WERI-Rb-1 (cell line): ENCODE data around the gene OR7A17.

Experiments used
- DNase-seq: peaks from one replicate; pipeline ENCODE4 v3.0.0-alpha.2; 2020
- H3K27ac ChIP-seq: fragments of 250-450 bp; sonication (Bioruptor Pico); 2 replicates; pipeline ENCODE4 v1.5.1; 2020; ENCODE audit warnings: mild to moderate bottlenecking, moderate library complexity
- H3K27me3 ChIP-seq: fragments of 250-450 bp; sonication (Bioruptor Pico); 2 replicates; pipeline ENCODE4 v1.5.1; 2021; ENCODE audit warnings: mild to moderate bottlenecking, low read depth, moderate library complexity; ENCODE audit not compliant: insufficient read depth, severe bottlenecking
- H3K36me3 ChIP-seq: fragments of 250-450 bp; sonication (Bioruptor Pico); 2 replicates; pipeline ENCODE4 v1.5.1; 2020; ENCODE audit warnings: mild to moderate bottlenecking, moderate library complexity
- H3K4me3 ChIP-seq: 2 replicates; pipeline ENCODE4 v1.5.1; 2011; ENCODE audit warnings: low read depth, mild to moderate bottlenecking, control low read depth, low read length
- H3K9me3 ChIP-seq: fragments of 250-450 bp; sonication (Bioruptor Pico); 2 replicates; pipeline ENCODE4 v1.5.1; 2021; ENCODE audit warnings: mild to moderate bottlenecking, moderate library complexity; ENCODE audit not compliant: severe bottlenecking
- TF ChIP-seq, protein P1 (sequence below): IDR thresholded peaks from 2 replicates; pipeline ENCODE4 v1.5.1; 2011; ENCODE audit warnings: low read depth, mild to moderate bottlenecking, control low read depth, inconsistent platforms, low read length

OR7A17 gene

DNA sequence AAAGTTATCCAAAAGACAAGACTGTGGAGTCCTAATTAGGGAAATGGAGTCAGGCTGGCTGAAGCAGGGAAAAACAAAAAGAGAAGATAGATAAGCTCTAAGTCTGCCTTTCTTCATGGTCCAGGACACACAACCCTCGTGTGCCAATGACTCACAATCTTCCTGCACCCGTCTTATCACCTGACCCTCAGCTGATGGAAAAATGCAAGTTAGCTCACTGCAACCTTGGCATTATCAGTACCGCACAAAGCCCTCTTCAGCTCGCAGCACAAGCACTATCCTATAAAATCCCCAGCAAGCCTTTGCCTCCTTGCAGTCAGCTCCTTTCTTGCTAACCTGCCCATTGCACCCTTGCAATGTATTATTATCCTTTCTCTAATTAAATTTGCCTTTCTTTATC, 55.2 kb downstream of the OR7A17 start:
- DNase-seq = no peak
- Histone ChIP-seq H3K9me3 (no peaks in the 10 kb centered on the region), H3K36me3 (no peaks in the 10 kb centered on the region), H3K4me3 (no peak overlapping the region), H3K27me3 (peaks cover 78% of the 10 kb centered on the region), H3K27ac (no peak overlapping the region)
- TF ChIP-seq, protein P1, sequence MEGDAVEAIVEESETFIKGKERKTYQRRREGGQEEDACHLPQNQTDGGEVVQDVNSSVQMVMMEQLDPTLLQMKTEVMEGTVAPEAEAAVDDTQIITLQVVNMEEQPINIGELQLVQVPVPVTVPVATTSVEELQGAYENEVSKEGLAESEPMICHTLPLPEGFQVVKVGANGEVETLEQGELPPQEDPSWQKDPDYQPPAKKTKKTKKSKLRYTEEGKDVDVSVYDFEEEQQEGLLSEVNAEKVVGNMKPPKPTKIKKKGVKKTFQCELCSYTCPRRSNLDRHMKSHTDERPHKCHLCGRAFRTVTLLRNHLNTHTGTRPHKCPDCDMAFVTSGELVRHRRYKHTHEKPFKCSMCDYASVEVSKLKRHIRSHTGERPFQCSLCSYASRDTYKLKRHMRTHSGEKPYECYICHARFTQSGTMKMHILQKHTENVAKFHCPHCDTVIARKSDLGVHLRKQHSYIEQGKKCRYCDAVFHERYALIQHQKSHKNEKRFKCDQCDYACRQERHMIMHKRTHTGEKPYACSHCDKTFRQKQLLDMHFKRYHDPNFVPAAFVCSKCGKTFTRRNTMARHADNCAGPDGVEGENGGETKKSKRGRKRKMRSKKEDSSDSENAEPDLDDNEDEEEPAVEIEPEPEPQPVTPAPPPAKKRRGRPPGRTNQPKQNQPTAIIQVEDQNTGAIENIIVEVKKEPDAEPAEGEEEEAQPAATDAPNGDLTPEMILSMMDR = no peak
